HEK293T (cell line): ENCODE measurements around the gene NDUFA3.

Experiments
- CTCF ChIA-PET: fragments of 350-600 bp; formaldehyde crosslinking; extraction: SDS; loops from one replicate; lab custom pipeline; 2021; ENCODE audit warnings: antibody characterized with exemption, inconsistent platforms; lab: Yijun Ruan, JAX
- POLR2A ChIA-PET: fragments of 350-600 bp; formaldehyde crosslinking; extraction: SDS; loops from one replicate; lab custom pipeline; 2020; ENCODE audit warnings: antibody characterized with exemption, inconsistent platforms; lab: Yijun Ruan, JAX
- DNase-seq: peaks from one replicate; pipeline ENCODE4 v3.0.0; 2012; ENCODE audit warnings: mixed read lengths; ENCODE audit errors: extremely low spot score
- ARNT ChIP-seq: fragments of 450-650 bp; IDR thresholded peaks from 2 replicates; pipeline ENCODE4 v1.6.1; 2017; ENCODE audit warnings: mild to moderate bottlenecking
- BHLHE40 ChIP-seq: fragments of 450-650 bp; IDR thresholded peaks from 2 replicates; pipeline ENCODE4 v1.6.1; 2016; ENCODE audit warnings: mild to moderate bottlenecking, moderate library complexity, borderline replicate concordance
- CTBP1 ChIP-seq: fragments of 450-650 bp; IDR thresholded peaks from 2 replicates; pipeline ENCODE4 v1.6.1; 2016; ENCODE audit warnings: borderline replicate concordance
- ELF4 ChIP-seq: fragments of 450-650 bp; IDR thresholded peaks from 2 replicates; pipeline ENCODE4 v1.6.1; 2017; ENCODE audit warnings: antibody characterized with exemption
- FOXA1 ChIP-seq: fragments of 450-650 bp; IDR thresholded peaks from 2 replicates; pipeline ENCODE4 v1.6.1; 2016; ENCODE audit warnings: mild to moderate bottlenecking
- FOXK2 ChIP-seq: fragments of 450-650 bp; IDR thresholded peaks from 2 replicates; pipeline ENCODE4 v1.6.1; 2016; ENCODE audit warnings: mild to moderate bottlenecking
- FOXM1 ChIP-seq: fragments of 450-650 bp; IDR thresholded peaks from 2 replicates; pipeline ENCODE4 v1.6.1; 2017; ENCODE audit warnings: mild to moderate bottlenecking, borderline replicate concordance
- HDGF ChIP-seq: fragments of 450-650 bp; IDR thresholded peaks from 2 replicates; pipeline ENCODE4 v1.6.1; 2017; ENCODE audit warnings: antibody characterized with exemption, borderline replicate concordance
- L3MBTL2 ChIP-seq: fragments of 450-650 bp; conservative IDR thresholded peaks from 2 replicates; pipeline ENCODE4 v1.6.1; 2016; ENCODE audit warnings: mild to moderate bottlenecking
- LEF1 ChIP-seq: fragments of 450-650 bp; IDR thresholded peaks from 2 replicates; pipeline ENCODE4 v1.6.1; 2017; ENCODE audit warnings: mild to moderate bottlenecking, borderline replicate concordance
- NFRKB ChIP-seq: fragments of 450-650 bp; IDR thresholded peaks from 2 replicates; pipeline ENCODE4 v1.6.1; 2016; ENCODE audit warnings: mild to moderate bottlenecking, moderate library complexity
- SP1 ChIP-seq: fragments of 450-650 bp; IDR thresholded peaks from 2 replicates; pipeline ENCODE4 v1.6.1; 2017
- SUZ12 ChIP-seq: fragments of 450-650 bp; IDR thresholded peaks from 2 replicates; pipeline ENCODE4 v1.6.1; 2016; ENCODE audit warnings: mild to moderate bottlenecking
- TARDBP ChIP-seq: fragments of 450-650 bp; IDR thresholded peaks from 2 replicates; pipeline ENCODE4 v1.6.1; 2016
- ZNF384 ChIP-seq: fragments of 450-650 bp; IDR thresholded peaks from 2 replicates; pipeline ENCODE4 v1.6.1; 2016
- TF ChIP-seq, protein P1 (sequence below): fragments of 450-650 bp; IDR thresholded peaks from 2 replicates; pipeline ENCODE4 v1.6.1; 2016

NDUFA3 gene

GRCh38 chr19:54138489-54139256, 36.0 kb downstream of the NDUFA3 start:
- ChIA-PET CTCF (no interaction called here), POLR2A (interaction anchor here (1.0 to 1.1 kb wide), 2 partner anchors 14 to 23 kb away, joined by 3 to 4 read pairs; partner anchors contain the start of genes PRPF31 and TFPT)
- no peak for DNase-seq
- TF ChIP-seq SP1 (no peak), TARDBP (no peak), CTBP1 (no peak), L3MBTL2 (no peak), ZNF384 (no peak), NFRKB (no peak), ELF4 (no peak), HDGF (no peak), SUZ12 (no peak), FOXA1 (no peak), FOXM1 (no peak), BHLHE40 (no peak), FOXK2 (no peak), LEF1 (no peak), ARNT (no peak)

DNA sequence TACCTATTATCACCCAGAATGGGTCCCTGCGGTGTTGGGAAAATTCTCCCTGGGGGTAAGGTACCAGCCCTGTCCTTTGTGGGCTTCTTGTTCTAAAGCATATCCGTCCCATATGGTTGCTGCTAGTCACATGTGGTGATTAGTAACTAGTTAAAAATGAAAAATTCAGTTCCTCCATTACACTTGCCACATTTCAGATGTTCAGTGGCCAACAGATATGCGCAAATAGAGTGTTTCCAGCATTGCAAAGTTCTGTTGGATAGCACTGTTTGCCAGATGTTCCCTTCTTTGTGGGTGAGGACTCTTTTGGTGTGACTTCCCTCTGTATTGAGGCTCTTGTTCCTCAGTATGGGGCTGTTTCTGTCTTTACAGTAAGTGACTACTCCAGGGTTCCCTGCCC, 38.7 kb downstream of the NDUFA3 start:
- POLR2A ChIA-PET: interaction anchor here (0.6 kb wide), 1 partner anchor 10 kb away, joined by 3 read pairs; no protein-coding TSS in a partner anchor
- TF ChIP-seq CTBP1 (no peak), FOXA1 (no peak), L3MBTL2 (no peak), HDGF (no peak), SUZ12 (no peak), FOXM1 (no peak), SP1 (no peak), TARDBP (no peak), NFRKB (no peak), ARNT (no peak), FOXK2 (no peak), BHLHE40 (no peak), ELF4 (no peak), ZNF384 (no peak), LEF1 (no peak)
- TF ChIP-seq, protein P1, sequence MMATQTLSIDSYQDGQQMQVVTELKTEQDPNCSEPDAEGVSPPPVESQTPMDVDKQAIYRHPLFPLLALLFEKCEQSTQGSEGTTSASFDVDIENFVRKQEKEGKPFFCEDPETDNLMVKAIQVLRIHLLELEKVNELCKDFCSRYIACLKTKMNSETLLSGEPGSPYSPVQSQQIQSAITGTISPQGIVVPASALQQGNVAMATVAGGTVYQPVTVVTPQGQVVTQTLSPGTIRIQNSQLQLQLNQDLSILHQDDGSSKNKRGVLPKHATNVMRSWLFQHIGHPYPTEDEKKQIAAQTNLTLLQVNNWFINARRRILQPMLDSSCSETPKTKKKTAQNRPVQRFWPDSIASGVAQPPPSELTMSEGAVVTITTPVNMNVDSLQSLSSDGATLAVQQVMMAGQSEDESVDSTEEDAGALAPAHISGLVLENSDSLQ: no peak
- CTCF ChIA-PET: no interaction called here
- DNase-seq: no peak

DNA sequence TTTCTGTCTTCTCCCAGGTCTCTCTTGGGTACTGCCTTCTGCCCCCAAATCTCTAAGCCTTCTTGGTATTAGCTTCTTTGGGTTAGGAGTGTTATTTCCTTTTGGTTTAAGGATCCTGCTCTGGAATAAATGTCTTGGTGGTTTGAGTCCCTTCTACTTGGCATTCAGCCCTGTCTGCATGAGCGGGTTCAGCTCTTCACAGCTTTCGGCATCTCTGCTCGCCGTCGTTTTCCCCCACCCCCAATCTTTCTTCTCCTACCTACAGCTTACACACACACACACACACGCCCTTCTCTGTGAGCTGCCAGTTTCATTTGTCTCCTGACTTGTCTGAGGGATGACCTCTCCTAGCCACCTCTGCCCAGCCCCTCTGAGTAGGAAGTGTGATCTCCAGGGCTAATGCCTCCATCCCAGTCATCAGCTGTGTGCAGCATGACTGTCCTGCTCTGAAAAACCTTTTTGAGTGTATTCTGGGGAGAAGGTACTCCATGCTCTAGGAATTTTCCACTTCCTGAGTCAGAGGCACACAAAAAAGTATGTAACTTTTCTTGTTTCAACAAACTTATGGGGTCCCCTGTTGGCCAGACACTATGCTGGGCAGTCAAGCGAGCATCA, 39.6 kb downstream of the NDUFA3 start:
- DNase-seq: no peak
- CTCF ChIA-PET: no interaction called here
- POLR2A ChIA-PET: interaction anchor here (1.0 kb wide), 1 partner anchor 27 kb away, joined by 3 read pairs; the partner anchor contains the start of gene TFPT
- no peak for TF ChIP-seq NFRKB
- TF ChIP-seq ARNT: no peak
- no peak for TF ChIP-seq FOXM1
- no peak for TF ChIP-seq L3MBTL2
- no peak for TF ChIP-seq FOXK2
- TF ChIP-seq CTBP1: no peak
- TF ChIP-seq SP1: no peak
- TF ChIP-seq SUZ12: no peak
- no peak for TF ChIP-seq ELF4
- TF ChIP-seq BHLHE40: no peak
- TF ChIP-seq ZNF384: no peak
- TF ChIP-seq, protein P1: no peak
- TF ChIP-seq FOXA1: no peak
- TF ChIP-seq LEF1: no peak
- TF ChIP-seq TARDBP: no peak
- no peak for TF ChIP-seq HDGF

DNA sequence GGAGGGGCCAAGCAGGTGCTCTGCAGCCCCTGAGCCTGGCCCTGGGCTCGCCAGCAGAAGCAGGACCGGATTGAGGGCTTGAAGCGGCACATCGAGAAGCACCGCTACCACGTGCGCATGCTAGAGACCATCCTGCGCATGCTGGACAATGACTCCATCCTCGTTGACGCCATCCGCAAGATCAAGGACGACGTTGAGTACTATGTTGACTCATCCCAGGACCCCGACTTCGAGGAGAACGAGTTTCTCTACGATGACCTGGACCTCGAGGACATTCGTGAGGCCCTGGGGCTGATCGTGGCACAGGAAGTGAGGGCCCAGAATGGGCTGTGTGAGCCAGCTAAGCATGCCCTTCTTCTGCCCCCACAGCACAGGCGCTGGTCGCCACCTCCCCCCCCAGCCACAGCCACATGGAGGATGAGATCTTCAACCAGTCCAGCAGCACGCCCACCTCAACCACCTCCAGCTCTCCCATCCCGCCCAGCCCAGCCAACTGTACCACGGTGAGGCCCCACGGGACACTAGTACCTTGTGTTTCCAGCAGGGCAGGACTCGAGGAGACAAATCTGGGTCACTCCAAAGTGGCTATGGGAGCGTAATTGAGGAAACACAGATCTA, 43.0 kb downstream of the NDUFA3 start:
- CTCF ChIA-PET: no interaction called here
- TF ChIP-seq SUZ12 (no peak), FOXA1 (no peak)
- no peak for DNase-seq
- POLR2A ChIA-PET: no interaction called here

DNA sequence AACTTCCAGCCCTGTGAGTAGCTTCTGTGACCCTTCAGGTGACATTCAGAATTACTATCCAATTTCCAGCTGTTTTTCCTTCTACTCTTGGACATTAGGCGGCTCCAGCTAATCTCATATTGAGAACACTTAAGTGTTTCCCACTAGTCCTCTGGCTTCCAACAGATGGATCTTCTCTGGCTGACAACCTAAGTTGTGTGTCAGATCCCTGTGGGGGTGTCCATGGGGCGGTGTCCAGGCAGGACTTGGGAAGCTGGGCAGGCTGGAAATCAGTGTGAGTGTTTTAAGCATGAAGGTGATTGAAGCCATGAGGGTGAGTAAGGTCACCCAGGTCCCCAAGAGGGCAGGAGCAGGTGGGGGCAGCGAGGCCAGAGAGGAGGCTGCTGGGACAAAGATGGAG, 45.0 kb downstream of the NDUFA3 start:
- DNase-seq: no peak
- ChIA-PET POLR2A (interaction anchor here (0.6 to 0.8 kb wide), 2 partner anchors 11 to 12 kb away, joined by 3 to 4 read pairs; partner anchors contain the start of gene LENG1), CTCF (no interaction called here)
- TF ChIP-seq SUZ12 (no peak), ARNT (no peak), FOXM1 (no peak), L3MBTL2 (no peak), HDGF (no peak), TARDBP (no peak), CTBP1 (no peak), SP1 (no peak), ELF4 (no peak)
- TF ChIP-seq, protein P1: no peak
